HepG2 (cell line): ENCODE data around the gene BPIFB6. TPM values are rescaled to one million over a fixed set of nuclear protein-coding genes. Genes with fewer than 3 reads are reported as not detected.

Experiments
- ATAC-seq: fragments of 200-7000 bp; cut with Tn5 transposase; 3 replicates; pipeline ENCODE4 v1.9.1; 2020; ENCODE audit warnings: mild to moderate bottlenecking, moderate library complexity
- BruUV-seq: library from RNA; stranded (reverse); fragments of 400-500 nt; replicated peaks from 2 replicates; lab custom pipeline; 2021; lab: Mats Ljungman, UMichigan
- CTCF ChIA-PET: fragments of 300-600 bp; formaldehyde crosslinking; extraction: SDS; loops from one replicate; lab custom pipeline; 2021; ENCODE audit warnings: low total read pairs, inconsistent platforms, low intra/inter-chr PET ratio; lab: Yijun Ruan, JAX
- POLR2A ChIA-PET: fragments of 350-600 bp; sonication (Branson Sonifier 250); formaldehyde crosslinking; loops from one replicate; lab custom pipeline; 2020; ENCODE audit warnings: antibody characterized with exemption, inconsistent platforms; lab: Yijun Ruan, JAX
- DNase-seq: peaks from one replicate; pipeline ENCODE4 v3.0.0-alpha.2; 2015; ENCODE audit warnings: low spot score
- FAIRE-seq: peaks from 3 replicates; lab custom pipeline; 2011; peaks lifted over from hg19 to GRCh38; lab: Jason Lieb, UNC
- H2AFZ ChIP-seq: one replicate; pipeline ENCODE4 v1.6.1; 2011; ENCODE audit warnings: low read length, inconsistent platforms
- H3K27ac ChIP-seq: fragments of 300-600 bp; 3 replicates; pipeline ENCODE4 v1.8.0; 2011; ENCODE audit warnings: mixed run types, mild to moderate bottlenecking, mixed read lengths, low read length, inconsistent platforms; ENCODE audit not compliant: insufficient read depth; ENCODE audit errors: extremely low read length
- H3K27me3 ChIP-seq, 2 experiments: fragments of 200-600 bp in 1 of 2; 2 replicates in 1 of 2; 3 replicates in 1 of 2; pipeline versions ENCODE4 v1.6.0 to v1.8.0; 2011; ENCODE audit warnings: low read length in 2 of 2, mild to moderate bottlenecking in 2 of 2, moderate library complexity in 2 of 2, inconsistent platforms in 1 of 2; ENCODE audit not compliant: insufficient read depth in 2 of 2, control insufficient read depth in 1 of 2
- H3K36me3 ChIP-seq, 2 experiments: fragments of 200-600 bp in 1 of 2; replicated peaks in 1 of 2; 2 replicates in 1 of 2; 3 replicates in 1 of 2; pipeline versions ENCODE4 v1.5.1 to v1.8.0; 2011; ENCODE audit warnings: low read length in 2 of 2, inconsistent platforms in 1 of 2; ENCODE audit not compliant: insufficient read depth in 2 of 2, control insufficient read depth in 1 of 2
- H3K4me1 ChIP-seq: 2 replicates; pipeline ENCODE4 v1.5.1; 2012; ENCODE audit warnings: low read length, inconsistent platforms; ENCODE audit not compliant: insufficient read depth
- H3K4me2 ChIP-seq: 2 replicates; pipeline ENCODE4 v1.6.0; 2011; ENCODE audit warnings: low read depth, low read length, inconsistent platforms
- H3K4me3 ChIP-seq, 3 experiments: fragments of 200-600 bp in 1 of 3; sonication (generic), shearing (Covaris generic) in 1 of 3; replicated peaks in 1 of 3; 2 replicates each; pipeline ENCODE4 v1.5.1; 2011 to 2016; ENCODE audit warnings: low read length in 3 of 3, inconsistent platforms in 2 of 3, low read depth in 2 of 3, mild to moderate bottlenecking in 2 of 3, control low read depth in 1 of 3, mixed read lengths in 1 of 3; ENCODE audit not compliant: insufficient read depth in 1 of 3
- H3K79me2 ChIP-seq: one replicate; pipeline ENCODE4 v1.6.1; 2011; ENCODE audit warnings: low read length, inconsistent platforms; ENCODE audit not compliant: insufficient read depth
- H3K9ac ChIP-seq: 2 replicates; pipeline ENCODE4 v1.6.0; 2011; ENCODE audit warnings: mild to moderate bottlenecking, low read depth, low read length, inconsistent platforms; ENCODE audit not compliant: insufficient read depth
- H3K9me3 ChIP-seq: 2 replicates; pipeline ENCODE4 v1.5.1; 2012; ENCODE audit warnings: mild to moderate bottlenecking, low read length
- H4K20me1 ChIP-seq: 2 replicates; pipeline ENCODE4 v1.6.0; 2011; ENCODE audit warnings: inconsistent platforms, mild to moderate bottlenecking, low read length, moderate library complexity; ENCODE audit not compliant: insufficient read depth
- AGO2 ChIP-seq: fragments of 200-400 bp; formaldehyde crosslinking; optimal IDR thresholded peaks from 2 replicates; pipeline ENCODE3; 2017; ENCODE audit warnings: mild to moderate bottlenecking, low read depth, low read length, moderate library complexity
- CSRNP2 ChIP-seq: sonication (generic); formaldehyde crosslinking; conservative IDR thresholded peaks from 2 replicates; pipeline ENCODE4 v1.8.0; 2022; ENCODE audit warnings: low read depth, missing genetic modification reagents
- FOSL1 ChIP-seq: sonication (generic); formaldehyde crosslinking; IDR thresholded peaks from 2 replicates; pipeline ENCODE4 v1.9.0; 2021; ENCODE audit warnings: missing genetic modification reagents, borderline replicate concordance
- TBX3 ChIP-seq: fragments of 450-650 bp; IDR thresholded peaks from 2 replicates; pipeline ENCODE4 v1.6.1; 2017; ENCODE audit warnings: antibody characterized with exemption, mild to moderate bottlenecking, inconsistent platforms, borderline replicate concordance
- ZBED4 ChIP-seq: sonication (generic); formaldehyde crosslinking; IDR thresholded peaks from 2 replicates; pipeline ENCODE4 v1.4.0; 2020; ENCODE audit warnings: missing genetic modification reagents, borderline replicate concordance
- ZNF124 ChIP-seq: sonication (generic); formaldehyde crosslinking; IDR thresholded peaks from 2 replicates; pipeline ENCODE4 v1.4.0; 2020; ENCODE audit warnings: missing genetic modification reagents
- ZNF251 ChIP-seq: sonication (generic); formaldehyde crosslinking; IDR thresholded peaks from 2 replicates; pipeline ENCODE4 v1.9.0; 2021; ENCODE audit warnings: mild to moderate bottlenecking, missing genetic modification reagents
- ZNF33A ChIP-seq: sonication (generic); formaldehyde crosslinking; IDR thresholded peaks from 2 replicates; pipeline ENCODE4 v1.5.1; 2020; ENCODE audit warnings: missing genetic modification reagents, mild to moderate bottlenecking, moderate library complexity, borderline replicate concordance
- ZNF383 ChIP-seq: sonication (generic); formaldehyde crosslinking; IDR thresholded peaks from 2 replicates; pipeline ENCODE4 v1.4.0; 2020; ENCODE audit warnings: missing genetic modification reagents, mild to moderate bottlenecking, borderline replicate concordance
- ZNF883 ChIP-seq: sonication (generic); formaldehyde crosslinking; IDR thresholded peaks from 2 replicates; pipeline ENCODE4 v1.5.1; 2020; ENCODE audit warnings: mild to moderate bottlenecking, missing genetic modification reagents; ENCODE audit errors: not compliant biosample characterization
- WGBS: methylation state at CpG from one replicate; pipeline ENCODE4 v1.1.6; 2017; ENCODE audit warnings: low lambda C conversion rate; 5-methylcytosine and 5-hydroxymethylcytosine counted together
- in situ Hi-C: cut with HindIII; loops from 2 replicates; pipeline ENCODE4 v1.10.0; 2017; ENCODE audit warnings: low pct_unique_long_range_greater_than_20kb; ENCODE audit not compliant: extremely low pct_ligation_motif_present
- intact Hi-C: fragments of 100-400 bp; cut with micrococcal nuclease; formaldehyde crosslinking; loops from one replicate; pipeline ENCODE4 v1.10.0; 2022; ENCODE audit not compliant: unreplicated experiment
- polyA plus RNA-seq, 8 experiments: library from polyadenylated mRNA; depleted of rRNA in 3 of 8; stranded (reverse) in 7 of 8; unstranded in 1 of 8; fragments of >200 nt; fragmentation: Illumina TruSeq in 4 of 8; extraction: Trizol in 4 of 8; gene quantifications; 2 replicates each; pipeline versions ENCODE4 v1.2.1 to v1.2.3, GENCODE V29; 2011 to 2016; ENCODE audit warnings: low read depth in 4 of 8, missing spikeins in 1 of 8, mixed read lengths in 1 of 8; ENCODE audit not compliant: insufficient read depth in 1 of 8
- total RNA-seq, 5 experiments: library from RNA; depleted of rRNA; stranded (reverse); fragments of >200 nt; fragmentation: Illumina TruSeq; extraction: Trizol; gene quantifications; 2 replicates each; pipeline ENCODE4 v1.2.3, GENCODE V29; 2016; ENCODE audit warnings: low read depth in 1 of 5
- TF ChIP-seq, protein P1 (sequence below): sonication (generic); formaldehyde crosslinking; IDR thresholded peaks from 2 replicates; pipeline ENCODE4 v1.4.0; 2020; ENCODE audit warnings: mild to moderate bottlenecking, missing genetic modification reagents

BPIFB6 gene
- total and polyA plus RNA-seq, 2 of the 13 experiments (the other 11 are each of a cell fraction or from before 2014, with no cell fraction given) = 0.13 to 1.7 TPM

DNA sequence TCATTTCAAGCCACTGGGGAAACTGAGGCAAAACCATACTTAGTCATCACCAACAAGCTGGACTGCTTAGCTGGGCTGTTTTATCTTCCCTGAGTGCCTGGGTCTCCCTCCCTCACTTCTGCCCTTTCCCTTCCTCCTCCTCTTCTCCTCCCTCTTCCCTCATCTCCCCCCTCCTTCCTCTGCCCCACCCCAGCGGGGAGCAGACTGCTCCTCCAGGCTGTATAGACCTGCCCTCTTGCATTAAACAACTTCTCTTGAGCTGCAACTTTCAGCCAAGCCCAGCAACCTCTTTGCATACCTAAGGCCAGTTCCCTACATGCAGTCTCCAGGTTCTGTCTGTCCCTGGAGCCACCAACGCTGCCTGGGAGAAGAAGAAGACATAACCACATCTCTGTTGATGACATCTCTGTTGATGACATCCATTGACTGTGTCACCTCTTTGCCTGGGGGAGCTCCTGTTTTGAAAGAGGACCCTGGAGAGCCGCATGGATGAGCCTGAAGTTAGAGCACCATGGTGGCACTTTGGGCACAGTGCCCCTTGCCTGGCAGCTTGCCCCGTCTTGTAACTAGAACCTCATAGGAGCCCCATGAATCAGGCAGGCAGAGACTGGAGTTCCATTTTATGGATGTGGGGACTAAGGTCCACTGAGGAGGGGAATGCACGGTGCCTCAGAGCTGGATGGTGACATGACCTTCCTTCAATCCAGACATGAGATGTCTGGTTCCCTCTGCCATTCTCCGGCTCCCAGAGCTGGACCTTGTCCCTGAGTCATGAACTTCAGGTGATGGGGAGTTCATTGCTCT lies 7.8 kb upstream of the BPIFB6 start:
- DNase-seq (no peak), FAIRE-seq (no peak), ATAC-seq (no peak)
- no peak overlapping the region for H3K9ac ChIP-seq
- H3K27me3 ChIP-seq = peaks cover 0 to 2% of the 10 kb centered on the region in 2 experiments; a peak in 2 of 5 replicates
- in situ Hi-C loops = no loop called here
- no peak overlapping the region for H2AFZ ChIP-seq
- H3K9me3 ChIP-seq = no peaks in the 10 kb centered on the region
- H3K4me1 ChIP-seq = peaks cover 20% of the 10 kb centered on the region
- BruUV-seq = no TSS peak
- POLR2A ChIA-PET = interaction anchor here (0.9 to 2.5 kb wide), 3 partner anchors 10 to 19 kb away, joined by 3 to 8 read pairs (median 3); partner anchors contain the start of gene BPIFB2
- H4K20me1 ChIP-seq = peaks cover 36% of the 10 kb centered on the region; the same call in 1 of the 2 replicates
- no peak overlapping the region for H3K4me2 ChIP-seq
- 76% methylated on average over 5 of the region's 6 CpGs for WGBS
- H3K27ac ChIP-seq = no peak overlapping the region
- H3K79me2 ChIP-seq = no peaks in the 10 kb centered on the region
- H3K36me3 ChIP-seq = peaks cover 28 to 45% of the 10 kb centered on the region in 2 experiments
- intact Hi-C loops = loop anchor here (2.0 kb wide), 1 partner anchor 15 kb away; no protein-coding TSS in a partner anchor
- CTCF ChIA-PET = no interaction called here
- H3K4me3 ChIP-seq = no peak overlapping the region
- TF ChIP-seq, protein P1, sequence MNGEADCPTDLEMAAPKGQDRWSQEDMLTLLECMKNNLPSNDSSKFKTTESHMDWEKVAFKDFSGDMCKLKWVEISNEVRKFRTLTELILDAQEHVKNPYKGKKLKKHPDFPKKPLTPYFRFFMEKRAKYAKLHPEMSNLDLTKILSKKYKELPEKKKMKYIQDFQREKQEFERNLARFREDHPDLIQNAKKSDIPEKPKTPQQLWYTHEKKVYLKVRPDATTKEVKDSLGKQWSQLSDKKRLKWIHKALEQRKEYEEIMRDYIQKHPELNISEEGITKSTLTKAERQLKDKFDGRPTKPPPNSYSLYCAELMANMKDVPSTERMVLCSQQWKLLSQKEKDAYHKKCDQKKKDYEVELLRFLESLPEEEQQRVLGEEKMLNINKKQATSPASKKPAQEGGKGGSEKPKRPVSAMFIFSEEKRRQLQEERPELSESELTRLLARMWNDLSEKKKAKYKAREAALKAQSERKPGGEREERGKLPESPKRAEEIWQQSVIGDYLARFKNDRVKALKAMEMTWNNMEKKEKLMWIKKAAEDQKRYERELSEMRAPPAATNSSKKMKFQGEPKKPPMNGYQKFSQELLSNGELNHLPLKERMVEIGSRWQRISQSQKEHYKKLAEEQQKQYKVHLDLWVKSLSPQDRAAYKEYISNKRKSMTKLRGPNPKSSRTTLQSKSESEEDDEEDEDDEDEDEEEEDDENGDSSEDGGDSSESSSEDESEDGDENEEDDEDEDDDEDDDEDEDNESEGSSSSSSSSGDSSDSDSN (CRISPR knock-in tag) = peak; percentile 37; the same call in 1 of the 2 replicates
- TF ChIP-seq ZNF251 = no peak
- TF ChIP-seq ZNF124 (CRISPR knock-in tag) = 0 out of 2 replicates have a peak, but pooled peaks have one; percentile 16
- TF ChIP-seq FOSL1 (CRISPR knock-in tag) = no peak
- peak; percentile 25 for TF ChIP-seq AGO2
- TF ChIP-seq TBX3 = no peak
- no peak for TF ChIP-seq CSRNP2 (CRISPR knock-in tag)
- no peak for TF ChIP-seq ZNF383 (CRISPR knock-in tag)
- no peak for TF ChIP-seq ZNF33A (CRISPR knock-in tag)
- no peak for TF ChIP-seq ZBED4
- TF ChIP-seq ZNF883 = peak; percentile 69
